ENCODE results near the gene ART4. TPM values are rescaled to one million over a fixed set of nuclear protein-coding genes. Genes with fewer than 3 reads are reported as not detected.
A peak's percentile ranks its signal among the peaks of the same experiment; 100 is the strongest.

Gene ART4
- total and polyA plus RNA-seq, 12 donors: 0.22 to 15.2 (median 4.7) TPM

DNA sequence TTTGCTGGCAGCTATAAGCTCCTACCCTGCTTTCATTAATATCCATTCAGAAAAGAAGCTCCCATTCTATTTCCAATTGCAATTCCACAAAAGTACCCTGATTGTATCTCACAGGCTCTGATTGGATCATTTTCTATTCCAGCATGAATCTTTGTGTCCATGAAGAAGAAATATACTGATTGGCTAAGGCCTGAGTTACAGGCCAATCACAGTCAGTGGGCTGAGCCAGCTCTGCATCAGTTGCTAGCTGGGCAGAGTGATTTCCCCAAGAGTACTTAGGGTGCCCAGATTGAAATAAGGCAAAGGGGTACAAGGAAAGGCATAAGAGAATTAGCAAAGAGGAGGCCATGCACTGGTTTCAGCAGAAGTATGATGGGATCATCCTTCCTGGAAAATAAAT, 14.4 kb downstream of the ART4 start:
- H3K4me3 ChIP-seq: no peak overlapping the region
- no peaks in the 10 kb centered on the region for H3K27me3 ChIP-seq
- H3K36me3 ChIP-seq (replicated peaks in 1 of 2): no peaks in the 10 kb centered on the region
- DNase-seq: peak in 5 of 7 donors; percentile 28 to 62 (median 32)
- intact Hi-C loops (cut with DNase I): no loop called here
- H3K9me3 ChIP-seq (replicated peaks in 1 of 3): no peaks in the 10 kb centered on the region
- H3K4me1 ChIP-seq (replicated peaks in 1 of 2): no peaks in the 10 kb centered on the region
- H3K27ac ChIP-seq: no peak overlapping the region
- no peak for TF ChIP-seq POLR2A (IDR thresholded peaks at IDR 0.05)
- TF ChIP-seq, protein P1, sequence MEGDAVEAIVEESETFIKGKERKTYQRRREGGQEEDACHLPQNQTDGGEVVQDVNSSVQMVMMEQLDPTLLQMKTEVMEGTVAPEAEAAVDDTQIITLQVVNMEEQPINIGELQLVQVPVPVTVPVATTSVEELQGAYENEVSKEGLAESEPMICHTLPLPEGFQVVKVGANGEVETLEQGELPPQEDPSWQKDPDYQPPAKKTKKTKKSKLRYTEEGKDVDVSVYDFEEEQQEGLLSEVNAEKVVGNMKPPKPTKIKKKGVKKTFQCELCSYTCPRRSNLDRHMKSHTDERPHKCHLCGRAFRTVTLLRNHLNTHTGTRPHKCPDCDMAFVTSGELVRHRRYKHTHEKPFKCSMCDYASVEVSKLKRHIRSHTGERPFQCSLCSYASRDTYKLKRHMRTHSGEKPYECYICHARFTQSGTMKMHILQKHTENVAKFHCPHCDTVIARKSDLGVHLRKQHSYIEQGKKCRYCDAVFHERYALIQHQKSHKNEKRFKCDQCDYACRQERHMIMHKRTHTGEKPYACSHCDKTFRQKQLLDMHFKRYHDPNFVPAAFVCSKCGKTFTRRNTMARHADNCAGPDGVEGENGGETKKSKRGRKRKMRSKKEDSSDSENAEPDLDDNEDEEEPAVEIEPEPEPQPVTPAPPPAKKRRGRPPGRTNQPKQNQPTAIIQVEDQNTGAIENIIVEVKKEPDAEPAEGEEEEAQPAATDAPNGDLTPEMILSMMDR (IDR thresholded peaks at IDR 0.05): no peak

GRCh38 chr12:14827043-14827442, 16.3 kb downstream of the ART4 start:
- intact Hi-C loops (cut with DNase I): no loop called here
- 89 to 98% (median 94%) methylated on average over 2 of the region's 2 CpGs for WGBS, 4 donors
- no peaks in the 10 kb centered on the region for H3K4me1 ChIP-seq (replicated peaks in 1 of 2)
- no peak overlapping the region for H3K4me3 ChIP-seq
- TF ChIP-seq POLR2A (IDR thresholded peaks at IDR 0.05): no peak
- TF ChIP-seq, protein P1 (IDR thresholded peaks at IDR 0.05): no peak
- H3K27me3 ChIP-seq: no peaks in the 10 kb centered on the region
- DNase-seq: no peak
- no peaks in the 10 kb centered on the region for H3K36me3 ChIP-seq (replicated peaks in 1 of 2)
- H3K27ac ChIP-seq: peak overlapping the region in 1 of 5 donors; percentile 1
- H3K9me3 ChIP-seq (replicated peaks in 1 of 3): no peaks in the 10 kb centered on the region

DNA sequence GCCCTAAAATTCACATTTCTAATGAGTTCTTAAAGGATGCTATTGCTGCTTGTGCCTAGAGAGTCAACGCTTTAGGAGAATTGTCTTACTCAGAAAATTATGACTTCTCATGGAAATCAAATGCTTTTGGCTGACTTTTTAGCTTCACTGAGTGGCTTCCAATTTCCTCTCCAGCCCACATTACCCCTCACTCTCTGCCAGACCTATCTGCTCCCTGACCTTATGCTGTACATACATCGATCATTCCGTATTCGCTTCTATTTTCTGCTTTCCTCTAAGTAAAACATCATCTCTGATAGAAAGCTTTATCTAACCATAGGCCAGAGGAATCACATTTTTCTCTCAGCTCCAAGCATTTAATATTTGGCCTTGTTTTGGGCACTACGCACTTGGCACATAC, 16.8 kb downstream of the ART4 start:
- 73 to 78% (median 74%) methylated on average over 5 of the region's 5 CpGs for WGBS, 4 donors
- Histone ChIP-seq H3K36me3 (replicated peaks in 1 of 2) (no peaks in the 10 kb centered on the region), H3K4me3 (no peak overlapping the region), H3K27me3 (no peaks in the 10 kb centered on the region), H3K9me3 (replicated peaks in 1 of 3) (no peaks in the 10 kb centered on the region), H3K27ac (peak overlapping the region in 1 of 5 donors; percentile 1), H3K4me1 (replicated peaks in 1 of 2) (no peaks in the 10 kb centered on the region)
- DNase-seq: no peak
- TF ChIP-seq, protein P1 (IDR thresholded peaks at IDR 0.05): no peak
- TF ChIP-seq POLR2A (IDR thresholded peaks at IDR 0.05): no peak
- intact Hi-C loops (cut with DNase I): no loop called here

DNA sequence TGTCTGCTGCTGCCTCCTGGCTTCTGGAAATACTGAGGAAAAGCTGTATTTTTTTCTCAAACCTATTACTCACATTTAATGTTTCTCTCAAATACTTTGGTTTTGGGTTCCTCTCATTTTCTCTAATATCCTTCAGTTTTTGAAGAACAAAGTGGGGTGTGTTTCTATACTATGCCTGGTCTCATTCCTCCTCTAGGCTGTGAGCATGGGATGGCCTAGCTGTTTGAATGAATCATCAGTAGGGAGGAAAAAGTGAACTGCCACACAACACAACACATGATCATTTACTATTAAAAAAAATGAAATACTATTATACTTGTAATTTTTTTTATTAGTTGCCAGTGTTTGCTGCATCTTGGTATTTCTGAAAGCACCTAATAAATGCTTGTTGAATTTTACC, 18.1 kb downstream of the ART4 start:
- H3K4me3 ChIP-seq: no peak overlapping the region
- no peak for TF ChIP-seq POLR2A (IDR thresholded peaks at IDR 0.05)
- TF ChIP-seq, protein P1 (IDR thresholded peaks at IDR 0.05): no peak
- no peaks in the 10 kb centered on the region for H3K36me3 ChIP-seq (replicated peaks in 1 of 2)
- no peaks in the 10 kb centered on the region for H3K27me3 ChIP-seq
- no peaks in the 10 kb centered on the region for H3K9me3 ChIP-seq (replicated peaks in 1 of 3)
- intact Hi-C loops (cut with DNase I): no loop called here
- H3K27ac ChIP-seq: no peak overlapping the region
- DNase-seq: no peak
- H3K4me1 ChIP-seq (replicated peaks in 1 of 2): no peaks in the 10 kb centered on the region
